NT2/D1 (cell line): ENCODE data around the gene ULK4.
"Not testable (repeated sequence)": the region's sequence is repeated elsewhere in the genome, so short reads cannot be mapped to it uniquely, and the experiment has no call there.

Source experiments
- DNase-seq: peaks from one replicate; pipeline ENCODE4 v3.0.0-alpha.2; 2011; ENCODE audit warnings: low read depth, low spot score
- H3K27me3 ChIP-seq: 2 replicates; pipeline ENCODE4 v1.6.0; 2011; ENCODE audit warnings: mild to moderate bottlenecking; ENCODE audit not compliant: insufficient read length, insufficient read depth
- H3K36me3 ChIP-seq: 2 replicates; pipeline ENCODE4 v1.6.1; 2011; ENCODE audit warnings: mild to moderate bottlenecking, low read length, mixed read lengths; ENCODE audit not compliant: insufficient read depth, insufficient read length
- H3K4me1 ChIP-seq: 2 replicates; pipeline ENCODE4 v1.5.1; 2011; ENCODE audit not compliant: insufficient read depth, insufficient read length
- H3K4me3 ChIP-seq: 2 replicates; pipeline ENCODE4 v1.5.1; 2011; ENCODE audit warnings: low read depth; ENCODE audit not compliant: insufficient read length
- H3K9ac ChIP-seq: 2 replicates; pipeline ENCODE4 v1.6.0; 2011; ENCODE audit warnings: low read depth; ENCODE audit not compliant: insufficient read length
- H3K9me3 ChIP-seq: 2 replicates; pipeline ENCODE4 v1.5.1; 2011; ENCODE audit warnings: mild to moderate bottlenecking, low read length; ENCODE audit not compliant: insufficient read depth
- SUZ12 ChIP-seq: IDR thresholded peaks from 2 replicates; pipeline ENCODE4 v1.6.1; 2011; ENCODE audit not compliant: insufficient read length, insufficient read depth; ENCODE audit errors: extremely low read depth
- YY1 ChIP-seq: IDR thresholded peaks from 2 replicates; pipeline ENCODE4 v1.6.1; 2011; ENCODE audit not compliant: insufficient read length, insufficient read depth
- ZNF274 ChIP-seq: IDR thresholded peaks from 2 replicates; pipeline ENCODE4 v1.6.1; 2011; ENCODE audit warnings: mild to moderate bottlenecking, low read depth, low read length

Gene ULK4

DNA sequence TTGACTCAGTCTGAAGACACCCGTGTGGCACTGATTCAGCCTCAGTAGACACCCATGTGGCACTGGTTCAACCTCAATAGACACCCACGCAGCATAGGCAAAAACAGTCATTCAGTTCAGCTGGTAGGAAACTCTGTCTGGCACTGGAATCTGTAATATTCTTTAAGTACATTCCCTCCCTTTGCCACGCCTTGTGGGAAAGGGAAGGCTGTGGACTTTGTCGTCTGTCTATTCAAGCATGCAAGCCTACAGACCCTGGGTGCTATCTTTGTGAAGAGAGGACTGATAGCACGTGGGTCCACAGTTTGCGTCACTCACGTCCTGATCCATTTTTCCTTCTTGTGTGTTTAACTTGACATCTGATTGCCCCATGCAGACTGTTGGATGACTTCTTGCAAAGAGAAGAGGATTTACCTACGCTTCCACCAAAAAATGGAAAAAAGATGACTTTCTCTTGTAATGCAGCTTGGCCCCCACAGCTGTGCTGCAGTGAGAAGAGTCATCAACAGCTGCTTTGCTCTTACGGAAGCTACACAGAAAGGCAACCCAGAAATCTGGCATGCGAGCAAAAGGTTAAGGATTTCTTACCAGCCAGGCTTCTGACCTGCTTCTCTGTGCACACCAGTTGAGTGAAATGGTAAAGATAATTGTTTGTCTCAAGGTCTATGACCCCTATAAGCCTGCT, 278.1 kb downstream of the ULK4 start:
- Histone ChIP-seq H3K27me3 (no peaks in the 10 kb centered on the region), H3K4me3 (no peak overlapping the region), H3K9me3 (peaks cover 5% of the 10 kb centered on the region; the same call in 1 of the 2 replicates), H3K36me3 (no peaks in the 10 kb centered on the region), H3K4me1 (no peaks in the 10 kb centered on the region), H3K9ac (no peak overlapping the region)
- no peak for TF ChIP-seq YY1
- DNase-seq = no peak

DNA sequence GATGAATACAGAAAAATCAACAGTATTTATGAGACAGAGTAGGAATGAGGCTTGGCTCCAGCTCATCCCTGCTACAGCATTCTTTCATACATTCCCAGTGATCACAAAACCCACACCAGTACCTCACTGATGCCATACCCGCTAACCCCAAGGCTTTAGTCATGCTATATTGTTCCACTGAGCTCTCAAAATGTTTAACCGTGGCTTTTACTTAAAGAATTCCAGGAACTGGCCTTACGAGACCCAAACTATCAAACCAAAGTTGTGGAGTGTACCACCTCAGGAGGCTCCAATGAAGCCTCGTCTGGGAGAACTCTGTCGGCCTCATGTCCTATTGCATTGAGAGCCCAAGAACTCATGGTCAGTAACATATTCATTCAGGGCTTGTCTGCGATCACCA, 278.9 kb downstream of the ULK4 start:
- Histone ChIP-seq H3K9me3 (peaks cover 5% of the 10 kb centered on the region; the same call in 1 of the 2 replicates), H3K9ac (no peak overlapping the region), H3K4me1 (no peaks in the 10 kb centered on the region), H3K36me3 (no peaks in the 10 kb centered on the region), H3K4me3 (no peak overlapping the region), H3K27me3 (no peaks in the 10 kb centered on the region)
- no peak for DNase-seq
- no peak for TF ChIP-seq YY1
- no peak for TF ChIP-seq ZNF274

- TF ChIP-seq SUZ12 = no peak
- no peak for DNase-seq
- H3K36me3 ChIP-seq = no peaks in the 10 kb centered on the region
- peaks cover 5% of the 10 kb centered on the region; the same call in 1 of the 2 replicates for H3K9me3 ChIP-seq
- H3K27me3 ChIP-seq = no peaks in the 10 kb centered on the region
- H3K4me1 ChIP-seq = no peaks in the 10 kb centered on the region
- H3K4me3 ChIP-seq = no peak overlapping the region
- no peak overlapping the region for H3K9ac ChIP-seq
Measured at GRCh38 chr3:41682382-41682781, 279.5 kb downstream of the ULK4 start.

DNA sequence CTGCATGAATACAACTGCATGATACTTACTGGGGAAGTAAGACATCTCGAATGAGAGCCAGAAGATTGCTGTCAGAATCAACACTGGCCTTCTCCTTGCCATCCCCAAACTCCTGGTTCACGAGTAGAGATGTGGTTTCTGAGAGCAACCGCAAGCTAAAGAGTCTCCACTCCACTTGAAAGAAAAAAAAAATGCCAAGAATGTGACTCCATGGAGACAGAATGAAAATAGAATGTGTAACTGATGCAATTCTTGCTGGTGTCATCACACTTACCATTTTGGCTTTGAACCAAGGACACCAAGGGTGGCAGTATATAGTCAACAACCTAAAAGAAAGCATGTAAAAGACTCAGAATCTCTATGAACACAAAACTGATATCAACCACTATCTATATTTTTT, 280.4 kb downstream of the ULK4 start:
- Histone ChIP-seq H3K9me3 (peaks cover 5% of the 10 kb centered on the region; the same call in 1 of the 2 replicates), H3K4me1 (no peaks in the 10 kb centered on the region), H3K36me3 (no peaks in the 10 kb centered on the region), H3K9ac (no peak overlapping the region), H3K27me3 (no peaks in the 10 kb centered on the region), H3K4me3 (no peak overlapping the region)
- TF ChIP-seq SUZ12 (no peak), YY1 (no peak), ZNF274 (no peak)
- DNase-seq = peak; percentile 39

DNA sequence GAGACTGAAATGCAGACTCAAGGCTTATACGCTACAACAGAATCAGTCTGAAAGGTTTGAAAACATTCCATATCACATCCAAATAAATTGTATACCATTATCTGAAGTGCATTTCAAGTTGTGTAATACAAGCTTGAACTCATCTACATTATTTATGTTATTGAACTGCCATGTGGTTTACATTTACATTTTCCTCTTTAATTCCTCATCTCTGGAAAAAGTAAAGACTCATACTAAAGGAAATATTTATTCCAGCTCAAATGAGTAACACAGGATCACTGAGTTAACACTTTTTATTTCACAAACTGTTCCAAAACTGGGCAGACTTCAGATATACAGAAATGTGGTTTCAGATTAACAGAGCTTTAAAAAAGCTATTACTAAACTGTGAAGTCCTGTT, 282.5 kb downstream of the ULK4 start:
- TF ChIP-seq ZNF274 = no peak
- TF ChIP-seq SUZ12 = no peak
- TF ChIP-seq YY1 = no peak
- no peaks in the 10 kb centered on the region for H3K9me3 ChIP-seq
- H3K9ac ChIP-seq = no peak overlapping the region
- no peaks in the 10 kb centered on the region for H3K36me3 ChIP-seq
- no peak for DNase-seq
- no peaks in the 10 kb centered on the region for H3K27me3 ChIP-seq
- no peak overlapping the region for H3K4me3 ChIP-seq
- no peaks in the 10 kb centered on the region for H3K4me1 ChIP-seq

GRCh38 chr3:41675102-41675501, 286.8 kb downstream of the ULK4 start:
- DNase-seq, H3K4me3 ChIP-seq, H3K4me1 ChIP-seq, H3K9me3 ChIP-seq, H3K9ac ChIP-seq, H3K27me3 ChIP-seq, H3K36me3 ChIP-seq: not testable (repeated sequence)

DNA sequence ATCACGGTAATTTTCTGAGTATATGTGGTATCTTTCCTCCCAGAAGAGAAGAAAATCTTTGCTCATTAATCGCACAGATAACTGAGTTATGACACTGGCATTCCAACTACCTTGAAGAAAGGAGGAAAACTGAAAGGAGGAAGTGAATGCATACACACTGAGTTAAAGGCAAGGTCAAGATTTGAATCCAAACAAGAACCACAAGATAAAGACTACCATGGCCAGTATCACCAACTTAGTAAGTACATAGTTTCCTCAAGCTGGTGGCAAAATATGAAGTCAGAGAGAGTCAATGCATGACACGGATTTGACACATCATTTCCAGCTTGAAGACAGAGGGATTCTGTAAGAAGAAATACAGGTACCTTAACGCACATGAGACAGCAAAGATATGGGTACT, 287.5 kb downstream of the ULK4 start:
- H3K36me3 ChIP-seq = no peaks in the 10 kb centered on the region
- H3K9ac ChIP-seq = no peak overlapping the region
- no peaks in the 10 kb centered on the region for H3K9me3 ChIP-seq
- no peaks in the 10 kb centered on the region for H3K4me1 ChIP-seq
- no peak for TF ChIP-seq ZNF274
- TF ChIP-seq SUZ12 = no peak
- no peak for TF ChIP-seq YY1
- no peak overlapping the region for H3K4me3 ChIP-seq
- H3K27me3 ChIP-seq = no peaks in the 10 kb centered on the region
- DNase-seq = no peak

DNA sequence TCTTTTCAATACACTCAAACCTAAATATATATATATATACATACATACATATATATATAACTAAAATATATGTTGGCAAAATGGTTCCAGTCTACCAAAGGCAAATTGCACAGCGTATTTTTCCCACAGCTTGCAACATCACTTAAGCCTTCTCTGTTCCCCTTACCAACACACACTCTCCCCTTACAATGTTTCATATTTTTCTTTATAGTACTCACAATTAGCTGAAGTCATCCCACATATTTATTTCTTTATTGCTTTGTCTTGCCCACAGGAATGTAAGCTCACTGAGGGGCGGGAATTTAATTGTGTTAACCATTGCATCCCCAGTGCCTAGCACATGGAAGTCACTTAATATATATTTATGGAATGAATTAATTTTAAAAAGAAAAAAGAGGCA, 288.3 kb downstream of the ULK4 start:
- DNase-seq = no peak
- Histone ChIP-seq H3K27me3 (no peaks in the 10 kb centered on the region), H3K36me3 (no peaks in the 10 kb centered on the region), H3K9me3 (no peaks in the 10 kb centered on the region), H3K4me1 (no peaks in the 10 kb centered on the region), H3K4me3 (no peak overlapping the region), H3K9ac (no peak overlapping the region)
- no peak for TF ChIP-seq ZNF274
- no peak for TF ChIP-seq YY1
- TF ChIP-seq SUZ12 = no peak
